GM12874 (cell line): ENCODE results near the gene NAT8L.

ENCODE experiments used
- CTCF ChIP-seq: IDR thresholded peaks from 2 replicates; pipeline ENCODE4 v1.5.1; 2011; ENCODE audit warnings: low read depth, mild to moderate bottlenecking, control low read depth, low read length, moderate library complexity; ENCODE audit not compliant: insufficient read depth

Gene NAT8L

GRCh38 chr4:2102045-2102883 lies 43.1 kb downstream of the NAT8L start:
- TF ChIP-seq CTCF = no peak

GRCh38 chr4:2103127-2103842 lies 44.2 kb downstream of the NAT8L start:
- TF ChIP-seq CTCF = no peak

GRCh38 chr4:2103843-2104547 lies 44.9 kb downstream of the NAT8L start:
- no peak for TF ChIP-seq CTCF

- no peak for TF ChIP-seq CTCF
Measured at GRCh38 chr4:2104556-2105345, 45.6 kb downstream of the NAT8L start.

GRCh38 chr4:2105559-2105958 lies 46.4 kb downstream of the NAT8L start:
- no peak for TF ChIP-seq CTCF

GRCh38 chr4:2116687-2117400 lies 57.7 kb downstream of the NAT8L start:
- TF ChIP-seq CTCF = no peak
